IMR-90 (cell line): ENCODE results near the gene SLC9A9. TPM values are rescaled to one million over a fixed set of nuclear protein-coding genes. Genes with fewer than 3 reads are reported as not detected.

Experiments
- ATAC-seq: fragments of 200-7000 bp; cut with Tn5 transposase; 2 replicates; pipeline ENCODE4 v1.9.1; 2020; ENCODE audit warnings: low read depth, mild to moderate bottlenecking, moderate library complexity
- BruUV-seq: library from RNA; stranded (reverse); fragments of 400-500 nt; replicated peaks from 2 replicates; lab custom pipeline; 2021; lab: Mats Ljungman, UMichigan
- CTCF ChIA-PET: fragments of 300-600 bp; formaldehyde crosslinking; extraction: SDS; loops from one replicate; lab custom pipeline; 2021; ENCODE audit warnings: antibody characterized with exemption; lab: Yijun Ruan, JAX
- POLR2A ChIA-PET: fragments of 300-600 bp; sonication (Branson Sonifier 250); formaldehyde crosslinking; loops from one replicate; lab custom pipeline; 2022; ENCODE audit warnings: antibody characterized with exemption; ENCODE audit not compliant: unreplicated experiment; lab: Charles Lee
- DNase-seq: peaks from one replicate; pipeline ENCODE4 v3.0.0; 2013
- H2AFZ ChIP-seq: replicated peaks from 2 replicates; pipeline ENCODE3; 2013; ENCODE audit warnings: low read length, mild to moderate bottlenecking; ENCODE audit not compliant: poor library complexity
- H2AK5ac ChIP-seq: 2 replicates; pipeline ENCODE4 v1.6.1; 2013; ENCODE audit warnings: low read depth, low read length, inconsistent platforms
- H2AK9ac ChIP-seq: replicated peaks from 2 replicates; pipeline ENCODE3; 2013; ENCODE audit warnings: mild to moderate bottlenecking, low read depth, low read length, moderate library complexity; ENCODE audit not compliant: poor library complexity
- H2BK120ac ChIP-seq: 2 replicates; pipeline ENCODE4 v1.6.1; 2013; ENCODE audit warnings: low read depth, low read length, inconsistent platforms
- H2BK15ac ChIP-seq: 3 replicates; pipeline ENCODE4 v1.6.1; 2013; ENCODE audit warnings: low read depth, low read length, inconsistent platforms
- H2BK20ac ChIP-seq: 2 replicates; pipeline ENCODE4 v1.6.1; 2013; ENCODE audit warnings: low read depth, mild to moderate bottlenecking, inconsistent platforms, low read length, moderate library complexity
- H2BK5ac ChIP-seq: 2 replicates; pipeline ENCODE4 v1.6.1; 2013; ENCODE audit warnings: mild to moderate bottlenecking, low read depth, low read length, inconsistent platforms; ENCODE audit not compliant: poor library complexity, severe bottlenecking
- H3K14ac ChIP-seq: replicated peaks from 2 replicates; pipeline ENCODE4 v1.6.1; 2013; ENCODE audit warnings: low read depth, low read length, inconsistent platforms
- H3K18ac ChIP-seq: 2 replicates; pipeline ENCODE4 v1.6.1; 2013; ENCODE audit warnings: low read depth, low read length, control low read depth
- H3K23ac ChIP-seq: 2 replicates; pipeline ENCODE4 v1.6.1; 2013; ENCODE audit warnings: low read depth, low read length, inconsistent platforms
- H3K27ac ChIP-seq: 2 replicates; pipeline ENCODE4 v1.5.1; 2013; ENCODE audit warnings: mild to moderate bottlenecking, control low read depth, low read length; ENCODE audit not compliant: insufficient read depth
- H3K27me3 ChIP-seq: 2 replicates; pipeline ENCODE4 v1.6.1; 2013; ENCODE audit warnings: low read length; ENCODE audit not compliant: control insufficient read depth, insufficient read depth
- H3K36me3 ChIP-seq: 2 replicates; pipeline ENCODE4 v1.6.1; 2013; ENCODE audit warnings: low read length, mixed read lengths; ENCODE audit not compliant: control insufficient read depth, insufficient read depth
- H3K4ac ChIP-seq: 2 replicates; pipeline ENCODE4 v1.6.1; 2013; ENCODE audit warnings: low read depth, low read length, inconsistent platforms
- H3K4me1 ChIP-seq: 2 replicates; pipeline ENCODE4 v1.6.1; 2013; ENCODE audit warnings: low read length, mixed read lengths; ENCODE audit not compliant: control insufficient read depth, insufficient read depth
- H3K4me2 ChIP-seq: 2 replicates; pipeline ENCODE4 v1.6.1; 2013; ENCODE audit warnings: low read depth, mild to moderate bottlenecking, control low read depth, low read length, moderate library complexity
- H3K4me3 ChIP-seq: 2 replicates; pipeline ENCODE4 v1.5.1; 2013; ENCODE audit warnings: low read depth, mild to moderate bottlenecking, control low read depth, low read length, moderate library complexity; ENCODE audit not compliant: insufficient read depth
- H3K56ac ChIP-seq: 2 replicates; pipeline ENCODE4 v1.6.1; 2013; ENCODE audit warnings: low read length, inconsistent platforms; ENCODE audit not compliant: insufficient read depth; ENCODE audit errors: extremely low read depth
- H3K79me1 ChIP-seq, 2 experiments: 2 replicates each; pipeline ENCODE4 v1.6.1; 2013; ENCODE audit warnings: low read length in 2 of 2, inconsistent platforms in 1 of 2, low read depth in 1 of 2
- H3K9ac ChIP-seq: 2 replicates; pipeline ENCODE4 v1.6.1; 2013; ENCODE audit warnings: low read depth, low read length, control low read depth
- H3K9me1 ChIP-seq: 2 replicates; pipeline ENCODE4 v1.6.1; 2013; ENCODE audit warnings: low read length, inconsistent platforms; ENCODE audit not compliant: insufficient read depth
- H3K9me3 ChIP-seq: 2 replicates; pipeline ENCODE4 v1.6.1; 2013; ENCODE audit warnings: low read length; ENCODE audit not compliant: control insufficient read depth, insufficient read depth
- H4K20me1 ChIP-seq: 2 replicates; pipeline ENCODE4 v1.6.1; 2013; ENCODE audit warnings: low read length, inconsistent platforms; ENCODE audit not compliant: insufficient read depth
- H4K5ac ChIP-seq: 2 replicates; pipeline ENCODE4 v1.6.1; 2013; ENCODE audit warnings: mild to moderate bottlenecking, low read depth, low read length, control low read depth
- H4K8ac ChIP-seq, 2 experiments: 2 replicates each; pipeline ENCODE4 v1.6.1; 2013; ENCODE audit warnings: low read depth in 2 of 2, low read length in 2 of 2, control low read depth in 1 of 2, inconsistent platforms in 1 of 2
- H4K91ac ChIP-seq: 2 replicates; pipeline ENCODE4 v1.6.1; 2013; ENCODE audit warnings: low read depth, low read length, inconsistent platforms; ENCODE audit not compliant: insufficient read depth
- BHLHE40 ChIP-seq: fragments of 150-350 bp; IDR thresholded peaks from 2 replicates; pipeline ENCODE4 v1.6.1; 2016; ENCODE audit warnings: mild to moderate bottlenecking, low read depth, low read length
- CEBPB ChIP-seq: IDR thresholded peaks from 2 replicates; pipeline ENCODE4 v1.6.1; 2012; ENCODE audit warnings: low read depth, low read length, improper control_type of control experiment
- CHD1 ChIP-seq: IDR thresholded peaks from 2 replicates; pipeline ENCODE4 v1.6.1; 2012; ENCODE audit warnings: low read depth, low read length, improper control_type of control experiment
- ELK1 ChIP-seq: fragments of 150-350 bp; IDR thresholded peaks from 2 replicates; pipeline ENCODE4 v1.6.1; 2016; ENCODE audit warnings: low read depth, mild to moderate bottlenecking, low read length, moderate library complexity, borderline replicate concordance
- MXI1 ChIP-seq: IDR thresholded peaks from 2 replicates; pipeline ENCODE4 v1.6.1; 2012; ENCODE audit warnings: low read depth, mild to moderate bottlenecking, low read length, moderate library complexity, borderline replicate concordance
- NFE2L2 ChIP-seq: fragments of 150-350 bp; IDR thresholded peaks from 2 replicates; pipeline ENCODE4 v1.6.1; 2016; ENCODE audit warnings: low read depth, mild to moderate bottlenecking, low read length
- RCOR1 ChIP-seq: IDR thresholded peaks from 2 replicates; pipeline ENCODE4 v1.6.1; 2012; ENCODE audit warnings: mild to moderate bottlenecking, low read length, improper control_type of control experiment; ENCODE audit not compliant: insufficient replicate concordance
- SMC3 ChIP-seq: fragments of 150-350 bp; IDR thresholded peaks from 2 replicates; pipeline ENCODE4 v1.6.1; 2016; ENCODE audit warnings: low read depth, mild to moderate bottlenecking, antibody characterized with exemption, low read length, moderate library complexity
- USF2 ChIP-seq: fragments of 150-350 bp; IDR thresholded peaks from 2 replicates; pipeline ENCODE4 v1.6.1; 2017; ENCODE audit warnings: mild to moderate bottlenecking, antibody characterized with exemption, low read length, low read depth
- WGBS, 2 experiments: methylation state at CpG; one replicate each; pipeline versions ENCODE4 v1.1.5 to v1.1.7; 2013; ENCODE audit warnings: missing lambda C conversion rate in 2 of 2; ENCODE audit not compliant: insufficient read length in 1 of 2; ENCODE audit errors: extremely low coverage in 2 of 2; 5-methylcytosine and 5-hydroxymethylcytosine counted together
- dilution Hi-C: fragments of 300-500 bp; cut with HindIII; formaldehyde crosslinking; loops from one replicate; pipeline ENCODE4 v1.14.3; 2018; ENCODE audit warnings: low sequenced_read_pairs; ENCODE audit not compliant: unreplicated experiment
- in situ Hi-C: fragments of 300-500 bp; cut with MboI; formaldehyde crosslinking; loops from 3 replicates; pipeline ENCODE4 v1.14.3; 2019; ENCODE audit warnings: low sequenced_read_pairs, inconsistent platforms, mixed read lengths
- intact Hi-C: fragments of 100-400 bp; cut with micrococcal nuclease; formaldehyde crosslinking; loops from 2 replicates; pipeline ENCODE4 v1.10.0; 2022
- polyA plus RNA-seq, 3 experiments: library from polyadenylated mRNA; depleted of rRNA; stranded (reverse); fragments of >200 nt; gene quantifications; 2 replicates each; pipeline ENCODE4 v1.2.3, GENCODE V29; 2012; ENCODE audit warnings: low replicate concordance in 1 of 3
- total RNA-seq: library from RNA; depleted of rRNA; stranded (reverse); fragments of >200 nt; gene quantifications from 2 replicates; pipeline ENCODE4 v1.2.3, GENCODE V29; 2012

Gene SLC9A9
- total and polyA plus RNA-seq, 2 of the 4 experiments (the other 2 are of a cell fraction) = 1.4 to 2.3 TPM

GRCh38 chr3:143309705-143310104 is 538.6 kb downstream of the SLC9A9 start:
- Histone ChIP-seq H4K20me1 (no peaks in the 10 kb centered on the region), H3K27ac (no peak overlapping the region), H3K9me1 (peaks cover 2% of the 10 kb centered on the region; the same call in 1 of the 2 replicates), H3K4me1 (no peaks in the 10 kb centered on the region), H2AFZ (no peak overlapping the region), H4K8ac (no peak overlapping the region), H2BK120ac (no peak overlapping the region), H3K9me3 (no peaks in the 10 kb centered on the region), H3K56ac (no peak overlapping the region), H2AK9ac (no peak overlapping the region), H3K4ac (no peak overlapping the region), H2BK20ac (no peak overlapping the region), H3K36me3 (no peaks in the 10 kb centered on the region), H3K9ac (no peak overlapping the region), H3K27me3 (no peaks in the 10 kb centered on the region), H2AK5ac (no peak overlapping the region), H3K14ac (no peak overlapping the region), H4K91ac (no peak overlapping the region), H4K5ac (no peak overlapping the region), H3K18ac (no peak overlapping the region), H3K4me2 (no peak overlapping the region), H2BK15ac (no peak overlapping the region), H3K4me3 (no peak overlapping the region), H2BK5ac (no peak overlapping the region), H3K79me1 (no peaks in the 10 kb centered on the region), H3K23ac (no peak overlapping the region)
- TF ChIP-seq RCOR1 = no peak
- TF ChIP-seq MXI1 = no peak
- TF ChIP-seq BHLHE40 = no peak
- TF ChIP-seq NFE2L2 = no peak
- TF ChIP-seq CEBPB = no peak
- no peak for TF ChIP-seq USF2
- no peak for TF ChIP-seq ELK1
- TF ChIP-seq CHD1 = no peak
- no peak for TF ChIP-seq SMC3
- ATAC-seq (no peak), DNase-seq (no peak)
- BruUV-seq = no TSS peak
- no CpG with 5 or more reads among the region's 2 CpGs for WGBS, 2 experiments
- ChIA-PET POLR2A (no interaction called here), CTCF (no interaction called here)
- in situ Hi-C loops (loop anchor here (10.0 kb wide), 1 partner anchor 185 kb away; no protein-coding TSS in a partner anchor), dilution Hi-C loops (no loop called here), intact Hi-C loops (no loop called here)
